Neural progenitor cell (in vitro differentiated cells): ENCODE measurements around the gene HSF2BP. TPM values are rescaled to one million over a fixed set of nuclear protein-coding genes. Genes with fewer than 3 reads are reported as not detected.

Experiments
- DNase-seq: peaks from one replicate; pipeline ENCODE4 v3.0.0-alpha.2; 2016; ENCODE audit warnings: low spot score
- H2AFZ ChIP-seq: fragments of 200-600 bp; sonication (generic); replicated peaks from 2 replicates; pipeline ENCODE4 v1.6.1; 2016; ENCODE audit warnings: antibody characterized with exemption
- H3F3A ChIP-seq: fragments of 200-600 bp; sonication (generic); 2 replicates; pipeline ENCODE4 v1.6.1; 2016; ENCODE audit warnings: antibody characterized with exemption, low read depth
- H3K27ac ChIP-seq: fragments of 200-600 bp; sonication (generic); 2 replicates; pipeline ENCODE4 v1.5.1; 2016; ENCODE audit warnings: mild to moderate bottlenecking
- H3K27me3 ChIP-seq: fragments of 200-600 bp; sonication (generic); 2 replicates; pipeline ENCODE4 v1.6.1; 2016; ENCODE audit warnings: mild to moderate bottlenecking, moderate library complexity
- H3K36me3 ChIP-seq: fragments of 200-600 bp; sonication (generic); 2 replicates; pipeline ENCODE4 v1.5.1; 2016
- H3K4me1 ChIP-seq: fragments of 200-600 bp; sonication (generic); 2 replicates; pipeline ENCODE4 v1.6.1; 2016; ENCODE audit warnings: mixed run types
- H3K4me2 ChIP-seq: fragments of 200-600 bp; sonication (generic); 2 replicates; pipeline ENCODE4 v1.6.1; 2016
- H3K4me3 ChIP-seq: fragments of 200-600 bp; sonication (generic); 2 replicates; pipeline ENCODE4 v1.5.1; 2016
- H3K79me2 ChIP-seq: fragments of 200-600 bp; sonication (generic); 2 replicates; pipeline ENCODE4 v1.6.1; 2016; ENCODE audit warnings: low read depth
- H3K9ac ChIP-seq: fragments of 200-600 bp; sonication (generic); 2 replicates; pipeline ENCODE4 v1.6.1; 2016
- H3K9me3 ChIP-seq: fragments of 200-600 bp; sonication (generic); 2 replicates; pipeline ENCODE4 v1.5.1; 2016; ENCODE audit warnings: low read depth
- H4K20me1 ChIP-seq: fragments of 200-600 bp; sonication (generic); 2 replicates; pipeline ENCODE4 v1.6.1; 2016; ENCODE audit warnings: low read depth
- H3K27ac Mint-ChIP-seq: 3 replicates; pipeline ENCODE4 v1.8.0; 2021; ENCODE audit warnings: mixed read lengths
- H3K27me3 Mint-ChIP-seq: 2 replicates; pipeline ENCODE4 v1.8.0; 2022; ENCODE audit warnings: low read depth, mild to moderate bottlenecking, inconsistent platforms, moderate library complexity, mixed read lengths; ENCODE audit not compliant: insufficient read depth
- H3K36me3 Mint-ChIP-seq: 3 replicates; pipeline ENCODE4 v1.8.0; 2021; ENCODE audit warnings: mixed read lengths
- H3K4me1 Mint-ChIP-seq: 3 replicates; pipeline ENCODE4 v1.8.0; 2021; ENCODE audit warnings: mixed read lengths
- H3K4me3 Mint-ChIP-seq: 3 replicates; pipeline ENCODE4 v1.8.0; 2021; ENCODE audit warnings: mild to moderate bottlenecking, moderate library complexity, mixed read lengths
- H3K9me3 Mint-ChIP-seq: 3 replicates; pipeline ENCODE4 v1.8.0; 2020; ENCODE audit warnings: mixed read lengths
- CTCF ChIP-seq: fragments of 200-600 bp; sonication (generic); IDR thresholded peaks from 2 replicates; pipeline ENCODE4 v1.5.1; 2017; ENCODE audit warnings: antibody characterized with exemption, mild to moderate bottlenecking
- EZH2 ChIP-seq: fragments of 200-600 bp; sonication (generic); IDR thresholded peaks from 2 replicates; pipeline ENCODE4 v1.6.1; 2017; ENCODE audit warnings: antibody characterized with exemption, mild to moderate bottlenecking, moderate library complexity
- EZH2phosphoT487 ChIP-seq: fragments of 200-600 bp; sonication (generic); IDR thresholded peaks from 2 replicates; pipeline ENCODE4 v1.6.1; 2017; ENCODE audit warnings: antibody characterized with exemption
- total RNA-seq: library from RNA; depleted of rRNA; stranded (reverse); fragments of >200 nt; gene quantifications from 2 replicates; pipeline ENCODE4 v1.2.3, GENCODE V29; 2015; ENCODE audit warnings: low replicate concordance

HSF2BP gene
- total RNA-seq, 1 donor from 2014 or later: 0.71 TPM

- H3K27me3 Mint-ChIP-seq: peaks cover 2% of the 10 kb centered on the region
- H3K27ac ChIP-seq: no peak overlapping the region
- H3K27ac Mint-ChIP-seq: no peak overlapping the region
- no peaks in the 10 kb centered on the region for H3K36me3 ChIP-seq
- H3K36me3 Mint-ChIP-seq: no peaks in the 10 kb centered on the region
- H3K9ac ChIP-seq: no peak overlapping the region
- no peak overlapping the region for H3K4me3 Mint-ChIP-seq
- no peak for TF ChIP-seq EZH2phosphoT487
- no peak for TF ChIP-seq EZH2
- no peak for TF ChIP-seq CTCF
- H3K4me2 ChIP-seq: no peak overlapping the region
- H3K9me3 ChIP-seq: no peaks in the 10 kb centered on the region
- H3K79me2 ChIP-seq: no peaks in the 10 kb centered on the region
- H3K4me3 ChIP-seq: no peak overlapping the region
- H3K9me3 Mint-ChIP-seq: no peaks in the 10 kb centered on the region
- no peaks in the 10 kb centered on the region for H4K20me1 ChIP-seq
- H3F3A ChIP-seq: no peaks in the 10 kb centered on the region
- H2AFZ ChIP-seq: no peak overlapping the region
- no peak for DNase-seq
- H3K4me1 Mint-ChIP-seq: peaks cover 2% of the 10 kb centered on the region
- H3K27me3 ChIP-seq: no peaks in the 10 kb centered on the region
- no peaks in the 10 kb centered on the region for H3K4me1 ChIP-seq
These were observed 56.7 kb downstream of the HSF2BP start for GRCh38 chr21:43602266-43603232.

- no peak for DNase-seq
- Histone ChIP-seq H3K36me3 (no peaks in the 10 kb centered on the region), H3K9ac (no peak overlapping the region), H3F3A (no peaks in the 10 kb centered on the region), H3K27ac (no peak overlapping the region), H3K79me2 (no peaks in the 10 kb centered on the region), H3K9me3 (no peaks in the 10 kb centered on the region), H4K20me1 (no peaks in the 10 kb centered on the region), H2AFZ (no peak overlapping the region), H3K4me2 (no peak overlapping the region), H3K4me1 (no peaks in the 10 kb centered on the region), H3K4me3 (no peak overlapping the region), H3K27me3 (no peaks in the 10 kb centered on the region)
- H3K9me3 Mint-ChIP-seq: no peaks in the 10 kb centered on the region
- no peaks in the 10 kb centered on the region for H3K36me3 Mint-ChIP-seq
- TF ChIP-seq EZH2 (no peak), EZH2phosphoT487 (no peak), CTCF (no peak)
- no peak overlapping the region for H3K4me3 Mint-ChIP-seq
- H3K27me3 Mint-ChIP-seq: peaks cover 4% of the 10 kb centered on the region
- H3K4me1 Mint-ChIP-seq: peaks cover 2% of the 10 kb centered on the region
- no peak overlapping the region for H3K27ac Mint-ChIP-seq
These were observed 58.5 kb downstream of the HSF2BP start for GRCh38 chr21:43600642-43601402.

- no peaks in the 10 kb centered on the region for H3K27me3 ChIP-seq
- H3K27ac ChIP-seq: no peak overlapping the region
- H3K4me2 ChIP-seq: no peak overlapping the region
- no peaks in the 10 kb centered on the region for H4K20me1 ChIP-seq
- no peaks in the 10 kb centered on the region for H3K79me2 ChIP-seq
- Mint-ChIP-seq H3K27me3 (peaks cover 9% of the 10 kb centered on the region), H3K4me1 (peaks cover 2% of the 10 kb centered on the region), H3K27ac (no peak overlapping the region), H3K36me3 (peaks cover 2% of the 10 kb centered on the region), H3K4me3 (no peak overlapping the region), H3K9me3 (peaks cover 3% of the 10 kb centered on the region)
- H3K36me3 ChIP-seq: no peaks in the 10 kb centered on the region
- no peaks in the 10 kb centered on the region for H3F3A ChIP-seq
- TF ChIP-seq EZH2: no peak
- TF ChIP-seq CTCF: no peak
- no peak for TF ChIP-seq EZH2phosphoT487
- no peak overlapping the region for H3K4me3 ChIP-seq
- no peak for DNase-seq
- H3K4me1 ChIP-seq: no peaks in the 10 kb centered on the region
- H3K9ac ChIP-seq: no peak overlapping the region
- H2AFZ ChIP-seq: no peak overlapping the region
- no peaks in the 10 kb centered on the region for H3K9me3 ChIP-seq
These were observed 59.6 kb downstream of the HSF2BP start for GRCh38 chr21:43599728-43600127.
